ENCODE data around the gene ACTL9. TPM values are rescaled to one million over a fixed set of nuclear protein-coding genes. Genes with fewer than 3 reads are reported as not detected.

ACTL9 gene
- total and polyA plus RNA-seq, 2 donors (not counting 1 experiment from before 2014, with no cell fraction given), result not detected

DNA sequence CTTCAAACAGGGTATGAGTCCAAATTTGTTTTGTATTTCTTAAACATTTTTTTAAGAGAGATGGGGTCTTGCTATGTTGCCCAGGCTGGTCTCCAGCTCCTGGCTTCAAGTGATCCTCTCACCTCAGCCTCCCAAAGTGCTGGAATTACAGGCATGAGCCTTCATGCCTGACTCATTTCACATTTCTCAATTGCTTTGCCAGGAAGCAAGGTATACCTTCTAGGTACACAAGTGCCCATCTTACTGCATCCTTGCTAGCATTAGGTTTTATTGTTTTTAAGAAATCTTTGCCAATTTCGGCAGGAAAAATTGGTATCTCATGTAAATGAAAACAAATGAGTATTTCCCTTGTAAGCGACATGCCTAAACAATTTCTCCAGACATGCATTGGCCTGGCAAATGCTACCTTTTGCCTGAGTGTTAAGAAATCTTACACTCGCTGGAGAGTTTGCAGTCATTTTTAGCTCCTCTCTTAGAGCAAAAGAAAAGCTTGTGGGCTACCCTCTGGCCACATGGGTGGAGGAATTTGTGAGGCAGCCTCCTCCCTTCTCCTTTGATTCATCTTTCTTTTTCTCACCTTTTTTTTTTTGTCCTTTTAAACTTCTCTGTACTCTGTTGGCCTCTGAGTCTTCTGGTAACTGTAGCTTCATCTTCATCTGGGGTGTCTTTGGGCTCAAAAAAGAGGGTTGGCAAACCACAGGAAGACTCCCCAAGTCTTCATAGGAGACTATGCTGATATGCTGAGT, 33.0 kb downstream of the ACTL9 start:
- no peak overlapping the region for H3K4me3 ChIP-seq (ENCODE audit: control extremely low read depth in 1 of 5, extremely low read depth in 1 of 5, insufficient read depth in 1 of 5, low read depth in 2 of 5, low read length in 4 of 5)
- no peak overlapping the region for H3K4me2 ChIP-seq (replicated peaks; ENCODE audit: low read depth, low read length, poor library complexity, severe bottlenecking)
- peaks cover 19 to 21% of the 10 kb centered on the region in 2 donors for H3K4me1 ChIP-seq (ENCODE audit: control insufficient read depth in 2 of 2, insufficient read depth in 2 of 2, low read length in 2 of 2)
- no peak overlapping the region for H3K27ac ChIP-seq (ENCODE audit: low read length in 2 of 2)
- H3K4me3 Mint-ChIP-seq, result peak overlapping the region; percentile 40
- H3K27me3 ChIP-seq (replicated peaks in 1 of 4; ENCODE audit: control extremely low read depth in 1 of 4, control insufficient read depth in 3 of 4, insufficient read depth in 4 of 4, low read length in 3 of 4), result no peaks in the 10 kb centered on the region
- intact Hi-C loops (cut with micrococcal nuclease), result no loop called here
- H3K9me3 ChIP-seq (ENCODE audit: control extremely low read depth in 1 of 3, control insufficient read depth in 2 of 3, insufficient read depth in 1 of 3, low read length in 2 of 3), result peaks cover 0 to 5% (median 0%) of the 10 kb centered on the region in 3 donors
- no peaks in the 10 kb centered on the region for H4K20me1 ChIP-seq (ENCODE audit: control insufficient read depth, insufficient read depth, low read length, poor library complexity, severe bottlenecking)
- TF ChIP-seq, protein P1, sequence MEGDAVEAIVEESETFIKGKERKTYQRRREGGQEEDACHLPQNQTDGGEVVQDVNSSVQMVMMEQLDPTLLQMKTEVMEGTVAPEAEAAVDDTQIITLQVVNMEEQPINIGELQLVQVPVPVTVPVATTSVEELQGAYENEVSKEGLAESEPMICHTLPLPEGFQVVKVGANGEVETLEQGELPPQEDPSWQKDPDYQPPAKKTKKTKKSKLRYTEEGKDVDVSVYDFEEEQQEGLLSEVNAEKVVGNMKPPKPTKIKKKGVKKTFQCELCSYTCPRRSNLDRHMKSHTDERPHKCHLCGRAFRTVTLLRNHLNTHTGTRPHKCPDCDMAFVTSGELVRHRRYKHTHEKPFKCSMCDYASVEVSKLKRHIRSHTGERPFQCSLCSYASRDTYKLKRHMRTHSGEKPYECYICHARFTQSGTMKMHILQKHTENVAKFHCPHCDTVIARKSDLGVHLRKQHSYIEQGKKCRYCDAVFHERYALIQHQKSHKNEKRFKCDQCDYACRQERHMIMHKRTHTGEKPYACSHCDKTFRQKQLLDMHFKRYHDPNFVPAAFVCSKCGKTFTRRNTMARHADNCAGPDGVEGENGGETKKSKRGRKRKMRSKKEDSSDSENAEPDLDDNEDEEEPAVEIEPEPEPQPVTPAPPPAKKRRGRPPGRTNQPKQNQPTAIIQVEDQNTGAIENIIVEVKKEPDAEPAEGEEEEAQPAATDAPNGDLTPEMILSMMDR (IDR thresholded peaks at IDR 0.05), result no peak
- no peak for TF ChIP-seq EZH2 (IDR thresholded peaks at IDR 0.05; ENCODE audit: borderline replicate concordance, insufficient read depth, low read depth, low read length, poor library complexity, severe bottlenecking)
- peaks cover 3% of the 10 kb centered on the region for H3K27me3 Mint-ChIP-seq
- H3K9ac ChIP-seq (ENCODE audit: low read length), result no peak overlapping the region
- H3K79me2 ChIP-seq (ENCODE audit: control insufficient read depth, insufficient read depth, low read length), result no peaks in the 10 kb centered on the region
- H3K9me3 Mint-ChIP-seq (ENCODE audit: insufficient read depth), result peaks cover 3% of the 10 kb centered on the region
- no CpG with 5 or more reads among the region's 3 CpGs for WGBS (ENCODE audit: insufficient coverage)
- ChIA-PET CTCF (interaction anchor here (0.6 to 1.1 kb wide), 2 partner anchors 10 to 13 kb away, joined by 3 read pairs; no protein-coding TSS in a partner anchor), POLR2A (no interaction called here)
- H3K4me1 Mint-ChIP-seq, result peaks cover 27% of the 10 kb centered on the region
- H3K27ac Mint-ChIP-seq, result no peak overlapping the region
- H3K36me3 ChIP-seq (replicated peaks in 1 of 2; ENCODE audit: control extremely low read depth in 1 of 2, control insufficient read depth in 1 of 2, extremely low read depth in 1 of 2, insufficient read depth in 2 of 2, low read length in 1 of 2), result no peaks in the 10 kb centered on the region
- ATAC-seq (ENCODE audit: low read depth), result no peak
- H2AFZ ChIP-seq (ENCODE audit: insufficient read depth, low read depth, low read length, poor library complexity, severe bottlenecking), result no peak overlapping the region
- no peak for DNase-seq

- Mint-ChIP-seq H3K9me3 (ENCODE audit: insufficient read depth) (peaks cover 3% of the 10 kb centered on the region), H3K4me1 (peaks cover 21% of the 10 kb centered on the region), H3K27me3 (peaks cover 3% of the 10 kb centered on the region), H3K4me3 (peak overlapping the region; percentile 10), H3K27ac (no peak overlapping the region)
- no peaks in the 10 kb centered on the region for H3K79me2 ChIP-seq (ENCODE audit: control insufficient read depth, insufficient read depth, low read length)
- H3K4me1 ChIP-seq (ENCODE audit: control insufficient read depth in 2 of 2, insufficient read depth in 2 of 2, low read length in 2 of 2), result peaks cover 15 to 16% of the 10 kb centered on the region in 2 donors
- H2AFZ ChIP-seq (ENCODE audit: insufficient read depth, low read depth, low read length, poor library complexity, severe bottlenecking), result peak overlapping the region; percentile 75
- CTCF ChIA-PET, result interaction anchor here (1.3 kb wide), 1 partner anchor 11 kb away, joined by 4 read pairs; no protein-coding TSS in a partner anchor
- H3K4me2 ChIP-seq (replicated peaks; ENCODE audit: low read depth, low read length, poor library complexity, severe bottlenecking), result peak overlapping the region; percentile 82
- peak overlapping the region; percentile 49 for H3K9ac ChIP-seq (ENCODE audit: low read length)
- TF ChIP-seq, protein P1 (IDR thresholded peaks at IDR 0.05), result no peak
- no peak for TF ChIP-seq EZH2 (IDR thresholded peaks at IDR 0.05; ENCODE audit: borderline replicate concordance, insufficient read depth, low read depth, low read length, poor library complexity, severe bottlenecking)
- intact Hi-C loops (cut with micrococcal nuclease), result no loop called here
- ATAC-seq (ENCODE audit: low read depth) (no peak), DNase-seq (no peak)
- peak overlapping the region in 1 of 2 donors; percentile 60 for H3K27ac ChIP-seq (ENCODE audit: low read length in 2 of 2)
- H4K20me1 ChIP-seq (ENCODE audit: control insufficient read depth, insufficient read depth, low read length, poor library complexity, severe bottlenecking), result no peaks in the 10 kb centered on the region
- POLR2A ChIA-PET, result no interaction called here
- H3K9me3 ChIP-seq (ENCODE audit: control extremely low read depth in 1 of 3, control insufficient read depth in 2 of 3, insufficient read depth in 1 of 3, low read length in 2 of 3), result peaks cover 0 to 5% (median 0%) of the 10 kb centered on the region in 3 donors
- H3K4me3 ChIP-seq (ENCODE audit: control extremely low read depth in 1 of 5, extremely low read depth in 1 of 5, insufficient read depth in 1 of 5, low read depth in 2 of 5, low read length in 4 of 5), result peak overlapping the region in 3 of 5 experiments; percentile 31 to 56 (median 36)
- WGBS (ENCODE audit: insufficient coverage), result 50% methylated on average over 4 of the region's 4 CpGs
- no peaks in the 10 kb centered on the region for H3K36me3 ChIP-seq (replicated peaks in 1 of 2; ENCODE audit: control extremely low read depth in 1 of 2, control insufficient read depth in 1 of 2, extremely low read depth in 1 of 2, insufficient read depth in 2 of 2, low read length in 1 of 2)
- no peaks in the 10 kb centered on the region for H3K27me3 ChIP-seq (replicated peaks in 1 of 4; ENCODE audit: control extremely low read depth in 1 of 4, control insufficient read depth in 3 of 4, insufficient read depth in 4 of 4, low read length in 3 of 4)
Measured at GRCh38 chr19:8664671-8665057, 33.9 kb downstream of the ACTL9 start.

Measured in B cell (primary cell).